ENCODE results near the gene PPP1R12C.
A peak's percentile ranks its signal among the peaks of the same experiment; 100 is the strongest.
"Not testable (repeated sequence)": the region's sequence is repeated elsewhere in the genome, so short reads cannot be mapped to it uniquely, and the experiment has no call there.

Gene PPP1R12C

DNA sequence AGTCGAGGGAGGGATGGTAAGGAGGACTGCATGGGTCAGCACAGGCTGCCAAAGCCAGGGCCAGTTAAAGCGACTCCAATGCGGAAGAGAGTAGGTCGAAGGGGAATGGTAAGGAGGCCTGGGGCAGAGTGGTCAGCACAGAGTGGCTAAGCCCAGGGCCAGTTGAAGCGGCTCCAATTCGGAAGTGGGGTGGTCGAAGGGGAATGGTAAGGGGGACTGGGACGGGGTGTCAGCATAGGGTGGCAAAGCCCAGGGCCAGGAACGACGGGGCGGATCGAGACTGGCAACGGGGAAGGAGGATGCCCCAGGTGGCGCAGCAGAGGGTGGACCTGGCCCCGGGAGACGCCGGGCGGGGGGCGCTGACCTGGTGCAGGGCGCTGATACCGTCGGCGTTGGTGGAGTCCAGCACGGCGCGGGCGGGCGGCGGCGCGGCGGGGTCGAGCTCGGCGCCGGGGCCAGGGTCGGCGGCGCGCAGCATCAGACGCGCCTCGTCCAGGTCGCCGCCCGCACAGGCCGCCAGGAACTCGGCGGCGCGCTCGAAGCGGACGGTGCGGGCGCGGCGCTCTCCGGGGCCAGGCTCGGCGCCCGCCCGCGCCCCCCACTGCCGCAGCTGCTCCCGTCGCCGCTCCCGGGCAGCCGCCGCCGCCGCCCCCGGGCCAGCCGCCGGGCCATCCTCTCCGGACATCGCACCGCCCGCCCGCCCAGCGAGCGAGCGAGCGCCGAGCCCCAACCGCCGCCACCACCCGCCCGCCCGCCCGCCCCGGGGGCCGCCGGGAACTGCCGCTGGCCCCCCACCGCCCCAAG is at the start of gene PPP1R12C:
TSS of gene PPP1R12C (minus strand) at position 779 of the 804 bp plus-strand sequence. CDS start at position 685, 94 bp downstream.
- no peak for DNase-seq

DNA sequence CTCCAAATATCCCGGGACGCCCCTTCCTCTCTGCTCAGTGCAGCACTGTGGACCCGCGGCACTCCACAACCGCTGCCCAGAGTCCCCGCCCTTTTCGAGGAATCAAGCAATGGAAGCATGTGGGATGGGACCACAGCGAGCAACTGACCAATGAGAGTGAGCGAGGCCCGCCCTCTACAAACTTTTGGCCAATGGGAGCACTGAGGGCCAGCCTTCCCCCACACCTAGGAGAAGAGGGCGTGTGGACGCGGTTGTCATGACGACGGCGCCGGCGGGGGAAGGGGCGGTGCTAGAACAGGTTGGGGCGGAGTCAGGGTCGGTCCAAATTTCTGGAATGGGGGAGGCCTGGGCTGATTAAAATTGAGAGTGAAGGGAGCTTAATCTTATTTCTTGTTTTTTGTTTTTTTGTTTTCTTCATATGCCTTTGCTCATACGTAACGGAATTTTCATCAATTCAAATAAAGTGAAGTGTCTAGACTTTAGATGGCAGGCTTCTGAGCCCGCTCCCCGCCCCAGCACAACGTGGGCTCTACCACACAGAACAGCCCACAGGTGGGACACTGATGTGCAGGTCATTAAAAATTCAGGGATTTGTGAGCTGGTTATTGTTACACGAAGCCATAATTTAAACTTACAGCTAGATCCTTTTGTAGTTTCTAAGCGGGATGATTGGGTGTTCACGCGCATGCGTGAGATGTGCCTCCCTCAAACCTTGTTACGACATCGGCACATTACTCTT is 49.3 kb upstream of the PPP1R12C start, which contains the start of gene DNAAF3:
TSS of gene DNAAF3 (minus strand) at position 84 of the 739 bp plus-strand sequence. CDS start 200 bp downstream, outside the sequence.
- peak; percentile 81 for DNase-seq

DNA sequence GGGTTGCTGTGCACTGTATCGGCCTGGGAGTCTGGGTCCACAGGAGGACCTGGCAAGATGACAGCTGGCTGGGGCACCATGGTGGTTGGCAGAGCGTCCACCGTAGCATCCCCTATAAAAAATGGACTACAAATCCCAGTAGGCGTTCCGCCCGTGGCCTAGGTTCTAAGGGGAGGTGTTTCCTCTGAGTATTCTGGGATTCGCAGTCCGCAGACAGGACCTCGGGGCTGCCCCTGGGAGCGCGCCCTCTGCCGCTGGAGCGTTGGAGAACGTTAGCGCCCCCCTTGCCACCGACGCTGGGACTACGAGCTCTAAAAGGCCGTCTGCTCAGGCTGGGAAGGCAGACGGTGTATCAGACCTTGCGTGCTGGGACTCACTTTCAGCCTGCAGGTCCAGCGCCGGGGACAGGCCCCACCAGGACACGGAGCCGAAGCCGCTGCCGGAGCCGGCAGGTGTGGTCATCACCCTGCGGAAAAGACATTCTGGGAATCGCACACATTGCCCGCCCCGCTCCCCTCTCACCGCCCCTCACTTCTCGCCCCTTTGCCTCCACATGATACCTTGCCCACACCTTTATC is 48.6 kb upstream of the PPP1R12C start:
- DNase-seq = peak; percentile 61

DNA sequence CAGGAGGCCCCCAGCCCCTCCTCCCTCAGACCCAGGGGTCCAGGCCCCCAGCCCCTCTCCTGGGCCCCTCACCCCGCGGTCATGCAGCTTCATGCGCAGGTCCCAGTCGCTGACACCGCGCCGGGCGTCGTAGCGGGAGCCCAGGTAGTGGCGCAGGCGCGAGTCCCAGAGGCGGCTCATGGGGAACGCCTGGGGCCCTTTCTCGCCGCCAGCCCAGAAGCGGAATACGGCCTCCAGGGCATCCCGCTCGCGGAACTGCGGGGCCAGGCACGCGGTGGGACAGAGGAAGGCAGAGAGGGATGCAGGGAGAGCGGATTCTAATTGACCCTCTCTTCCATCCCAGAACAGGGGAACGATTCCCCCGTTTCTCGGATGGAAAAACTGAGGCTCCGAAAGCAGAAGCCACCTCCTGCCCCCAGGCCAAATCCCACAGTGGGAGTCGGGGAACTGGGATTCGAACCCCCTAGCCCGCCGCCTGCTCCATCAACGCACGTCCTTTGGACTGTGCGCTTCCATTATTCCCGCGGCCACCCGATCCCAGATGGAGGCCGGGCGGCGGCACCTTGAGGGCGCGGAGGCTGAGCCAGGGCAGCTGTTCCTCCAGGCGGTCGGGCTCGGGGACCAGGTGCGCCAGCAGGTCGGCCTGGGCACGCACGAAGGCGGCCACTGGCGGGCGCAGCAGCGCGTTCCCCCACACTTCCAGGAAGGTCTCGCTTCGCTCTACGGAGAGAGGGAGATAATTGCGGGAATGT is 44.3 kb upstream of the PPP1R12C start:
- DNase-seq = no peak

DNA sequence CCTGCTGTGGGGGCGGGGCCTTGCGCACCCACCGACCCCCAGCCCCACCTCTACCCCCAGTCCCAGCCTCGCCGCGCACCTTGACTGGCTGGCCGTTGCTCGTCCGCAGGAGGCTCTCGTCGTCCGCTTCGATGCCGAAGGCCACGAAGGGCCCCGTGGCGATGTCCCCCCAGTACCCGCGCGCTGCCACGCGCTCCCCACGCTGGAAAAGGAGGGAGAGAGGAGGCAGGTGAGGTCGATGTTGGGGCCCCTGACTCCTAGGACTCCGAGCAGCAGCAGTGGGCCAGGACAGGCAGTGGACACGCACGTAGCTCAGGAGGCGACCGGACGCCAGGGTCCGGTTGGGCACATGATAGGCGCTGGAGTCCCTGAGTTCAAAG is 43.5 kb upstream of the PPP1R12C start:
- no peak for DNase-seq

DNA sequence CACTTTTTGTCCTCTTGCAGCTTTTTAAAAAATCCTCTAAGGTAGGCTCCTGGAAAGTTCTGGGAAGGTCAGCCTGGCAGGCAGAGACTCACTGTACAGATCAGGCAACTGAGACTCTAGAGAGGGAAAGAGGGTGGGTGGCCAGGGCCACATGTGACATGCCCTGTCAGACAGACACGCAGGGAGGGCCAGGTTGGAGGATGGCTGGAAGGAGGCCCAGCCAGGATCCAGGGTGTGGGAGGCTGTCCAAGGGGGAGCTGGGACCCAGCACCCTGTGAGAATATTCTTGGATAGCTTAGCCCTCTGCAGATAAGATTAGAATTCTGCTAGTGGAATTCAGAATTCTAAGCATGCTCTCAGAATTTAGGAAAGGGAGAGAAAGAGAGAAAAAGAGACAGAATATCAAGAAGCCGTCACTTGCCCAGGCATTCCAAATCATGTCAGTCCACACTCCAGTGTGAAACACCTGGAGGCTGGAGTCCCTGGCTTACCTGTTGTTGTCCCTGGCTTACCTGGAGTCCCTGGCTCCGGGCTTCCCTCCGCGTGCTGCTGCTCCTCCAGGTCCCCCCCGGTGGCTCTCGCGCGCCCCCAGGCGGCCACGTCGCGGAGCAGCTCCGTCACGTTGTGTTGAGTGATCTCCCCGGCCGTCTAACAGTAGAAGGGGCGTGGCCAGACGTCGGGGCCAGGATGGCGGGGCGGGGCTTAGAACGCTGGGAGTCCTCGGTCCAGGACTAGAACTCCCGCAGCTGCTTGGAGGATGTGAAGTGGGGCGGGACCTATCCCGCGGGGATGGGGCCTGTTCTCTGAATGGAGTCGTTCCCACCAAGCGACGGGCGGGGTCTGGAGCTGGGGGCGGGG is 42.9 kb upstream of the PPP1R12C start:
- peak; percentile 88 for DNase-seq

DNA sequence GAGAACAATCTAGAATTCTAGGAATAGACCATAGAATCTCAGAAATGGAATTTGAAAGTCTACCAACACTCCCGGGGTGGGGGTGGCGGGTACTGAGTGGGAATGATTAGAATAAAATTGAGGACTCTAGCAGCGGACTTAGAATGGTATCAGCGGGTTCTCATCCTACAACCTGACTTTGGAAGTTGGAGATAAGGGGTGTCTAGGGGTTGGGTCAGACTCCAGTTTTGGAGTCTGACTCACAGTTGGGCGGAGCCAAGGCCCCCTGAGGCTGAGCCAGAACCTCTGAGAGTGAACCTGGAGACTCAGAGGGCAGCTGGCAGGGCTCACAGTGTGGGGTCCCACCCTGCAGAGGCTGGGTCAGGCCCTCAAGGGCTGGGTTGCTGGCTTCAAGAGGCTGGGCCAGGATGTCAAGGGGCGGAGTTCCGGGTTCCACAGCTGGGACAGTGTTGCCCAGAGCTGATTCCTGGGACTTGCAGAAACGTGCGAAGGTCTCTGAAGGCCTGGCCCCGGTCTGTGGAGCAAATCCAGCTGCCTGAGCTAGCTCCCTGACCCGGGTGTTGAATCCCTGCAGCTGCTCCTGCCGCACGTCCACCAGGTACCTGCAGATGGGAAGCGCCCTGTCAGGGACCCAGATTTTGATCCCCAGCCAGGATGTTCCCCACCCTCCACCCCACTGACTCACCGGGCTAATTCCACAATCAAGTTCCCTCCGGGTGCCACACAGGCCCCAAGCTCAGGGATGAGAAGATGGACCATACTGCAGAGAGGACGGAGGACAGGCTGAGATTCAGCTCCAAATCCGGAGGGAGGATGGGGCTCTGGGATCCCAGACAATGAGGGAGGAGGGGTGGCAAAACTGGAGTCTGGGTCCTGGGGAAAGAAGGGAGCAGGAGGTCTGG is 41.7 kb upstream of the PPP1R12C start:
- DNase-seq = no peak

DNA sequence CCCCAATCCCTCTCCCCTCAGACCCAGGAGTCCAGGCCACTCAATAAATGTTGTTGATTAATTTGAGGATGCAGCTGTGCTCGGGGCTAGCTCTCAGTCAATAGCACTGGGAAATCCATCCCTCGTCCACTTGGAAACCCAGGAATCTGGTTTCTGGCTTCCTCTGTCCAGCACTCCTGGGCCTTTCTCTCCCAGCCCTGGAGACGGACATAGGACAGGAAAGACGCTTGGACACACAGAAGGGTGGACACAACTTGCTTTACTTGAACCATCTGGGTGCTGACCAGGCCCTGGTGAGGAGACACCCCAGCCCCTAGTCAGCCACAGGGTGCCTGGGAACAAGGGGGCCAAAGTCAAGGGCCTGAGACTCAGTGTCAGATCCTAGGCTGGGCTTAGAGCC is 41.0 kb upstream of the PPP1R12C start:
- DNase-seq = no peak

DNA sequence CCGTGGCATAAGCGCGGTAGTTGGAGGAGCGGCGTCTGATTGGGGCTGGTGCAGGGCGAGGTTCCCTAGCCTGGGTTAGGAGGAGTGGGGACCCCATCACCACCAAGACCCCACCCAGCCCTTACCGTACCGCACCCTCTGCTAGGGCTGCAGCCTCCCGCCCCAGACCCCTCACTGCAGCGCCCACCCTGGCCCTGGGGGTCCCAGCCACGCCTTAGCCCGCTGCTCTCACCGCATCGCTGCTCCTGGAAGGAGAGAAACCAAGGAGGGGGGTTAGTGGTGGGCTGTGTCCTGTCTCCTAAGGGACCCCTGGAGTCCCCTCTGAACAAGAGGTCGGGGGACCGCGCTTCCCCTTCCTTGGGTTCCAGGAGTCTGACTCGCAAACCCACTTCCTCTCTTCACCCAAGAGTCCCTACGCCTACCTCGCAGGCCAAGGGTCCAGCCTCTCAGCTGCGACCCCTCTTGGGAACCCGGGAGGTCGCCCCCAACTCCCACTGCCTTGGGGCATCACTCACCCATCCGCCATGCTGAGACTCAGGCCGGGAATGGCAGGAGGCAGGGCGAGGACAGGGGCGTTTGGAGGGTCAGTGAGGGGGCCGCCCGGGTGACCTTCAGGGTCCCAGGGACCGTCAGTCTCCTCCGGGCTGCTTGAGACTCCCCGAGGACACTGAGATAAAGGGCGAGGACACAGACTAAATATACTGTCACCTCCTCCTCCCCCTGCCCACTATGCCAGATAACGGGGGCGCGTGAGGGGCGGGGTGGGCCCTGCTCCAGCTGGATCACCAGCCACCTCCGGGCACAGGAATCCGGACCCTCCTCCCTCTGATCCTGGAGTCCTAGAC is 39.8 kb upstream of the PPP1R12C start, which contains the start of gene TNNI3:
TSS of gene TNNI3 (minus strand) at position 669 of the 845 bp plus-strand sequence. CDS start at position 526, 143 bp downstream.
- no peak for DNase-seq

DNA sequence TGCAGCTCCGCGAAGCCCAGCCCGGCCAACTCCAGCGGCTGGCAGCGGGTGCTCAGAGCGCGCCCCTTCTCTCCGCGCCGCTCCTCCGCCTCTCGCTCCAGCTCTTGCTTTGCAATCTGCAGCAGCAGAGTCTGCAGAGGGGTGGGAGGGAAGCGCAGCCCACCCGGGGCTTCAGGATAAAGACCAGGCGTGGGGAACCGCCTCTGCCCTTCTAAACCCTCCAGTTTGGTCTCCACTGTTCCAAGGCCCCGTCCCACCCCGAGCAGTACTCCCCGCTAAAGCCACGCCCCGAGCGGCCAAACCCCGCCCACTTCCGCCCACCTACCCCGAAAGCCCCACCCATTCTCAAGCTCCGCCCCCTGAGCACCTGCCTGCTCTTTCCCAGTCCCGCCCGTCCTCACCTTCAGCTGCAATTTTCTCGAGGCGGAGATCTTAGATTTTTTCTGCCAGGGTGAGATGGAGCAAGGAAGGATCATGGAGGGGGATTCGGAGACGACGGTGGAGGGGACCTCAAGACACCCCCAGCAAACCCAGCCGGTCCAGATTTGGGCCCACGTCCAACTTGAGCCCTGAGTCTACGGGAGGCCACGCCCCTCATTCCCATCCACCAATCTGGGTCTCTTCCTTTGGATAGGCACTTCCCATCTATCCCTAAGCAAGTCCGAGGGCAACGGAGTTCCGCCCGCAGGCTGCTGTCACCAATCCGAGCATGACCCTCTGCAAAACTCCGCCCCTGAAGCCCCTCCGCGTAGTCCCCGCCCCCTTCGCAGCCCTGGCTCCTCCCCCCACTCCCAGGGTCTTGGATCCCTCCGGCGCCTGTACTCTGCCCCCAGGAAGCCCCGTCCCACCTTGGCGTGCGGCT is 39.0 kb upstream of the PPP1R12C start:
- peak; percentile 33 for DNase-seq

DNA sequence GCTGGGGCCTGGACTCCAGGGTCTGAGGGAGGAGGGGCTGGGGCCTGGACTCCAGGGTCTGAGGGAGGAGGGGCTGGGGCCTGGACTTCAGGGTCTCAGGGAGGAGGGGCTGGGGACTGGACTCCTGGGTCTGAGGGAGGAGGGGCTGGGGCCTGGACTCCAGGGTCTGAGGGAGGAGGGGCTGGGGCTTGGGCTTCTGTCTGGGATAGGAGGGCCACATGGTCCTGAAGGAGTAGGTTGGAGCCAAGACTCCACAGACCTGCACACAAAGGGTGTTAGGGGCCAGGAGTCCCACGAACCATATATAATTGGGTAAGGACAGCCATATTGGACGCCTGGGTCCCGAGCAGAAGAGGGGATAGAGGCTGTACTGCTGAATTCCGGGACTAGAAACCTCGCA is 38.3 kb upstream of the PPP1R12C start:
- not testable (repeated sequence) for DNase-seq

DNA sequence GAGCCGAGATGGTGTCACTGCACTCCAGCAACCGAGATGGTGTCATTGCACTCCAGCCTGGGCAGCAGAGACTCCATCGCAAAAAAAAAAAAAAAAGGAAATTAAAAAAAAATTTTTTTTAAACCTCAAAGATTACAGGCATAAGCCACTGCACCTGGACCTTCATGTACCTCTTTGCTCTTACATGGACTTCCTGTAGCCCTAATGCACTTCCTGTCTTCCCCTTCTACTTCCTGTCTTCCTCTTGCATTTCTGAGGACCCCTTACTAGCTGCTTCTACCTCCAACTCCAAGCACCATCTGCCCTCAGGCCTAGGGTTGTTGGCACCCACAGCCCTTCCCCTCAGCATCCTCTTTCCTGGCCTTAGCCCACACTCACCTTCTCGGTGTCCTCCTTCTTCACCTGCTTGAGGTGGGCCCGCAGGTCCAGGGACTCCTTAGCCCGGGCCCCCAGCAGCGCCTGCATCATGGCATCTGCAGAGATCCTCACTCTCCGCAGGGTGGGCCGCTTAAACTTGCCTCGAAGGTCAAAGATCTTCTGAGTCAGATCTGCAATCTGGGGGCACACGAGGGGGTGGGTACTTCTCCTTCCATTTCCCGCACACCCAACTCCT is 36.3 kb upstream of the PPP1R12C start:
- no peak for DNase-seq

DNA sequence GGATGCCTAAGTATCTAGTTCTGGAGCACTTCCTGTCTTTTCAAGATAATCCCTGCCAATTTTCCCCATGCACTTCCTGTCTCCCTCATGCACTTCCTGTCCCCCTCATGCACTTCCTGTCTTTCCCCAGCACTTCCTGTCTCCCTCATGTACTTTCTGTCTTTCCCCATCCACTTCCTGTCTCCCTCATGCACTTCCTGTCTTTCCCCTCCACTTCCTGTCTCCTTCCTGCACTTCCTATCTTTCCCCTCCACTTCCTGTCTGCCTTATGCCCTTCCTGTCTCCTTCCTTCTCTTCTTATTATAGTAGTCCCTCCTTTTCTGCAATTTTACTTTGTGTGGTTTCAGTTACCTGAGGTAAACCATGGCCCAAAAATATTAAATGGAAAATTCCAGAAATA is 34.6 kb upstream of the PPP1R12C start:
- no peak for DNase-seq

DNA sequence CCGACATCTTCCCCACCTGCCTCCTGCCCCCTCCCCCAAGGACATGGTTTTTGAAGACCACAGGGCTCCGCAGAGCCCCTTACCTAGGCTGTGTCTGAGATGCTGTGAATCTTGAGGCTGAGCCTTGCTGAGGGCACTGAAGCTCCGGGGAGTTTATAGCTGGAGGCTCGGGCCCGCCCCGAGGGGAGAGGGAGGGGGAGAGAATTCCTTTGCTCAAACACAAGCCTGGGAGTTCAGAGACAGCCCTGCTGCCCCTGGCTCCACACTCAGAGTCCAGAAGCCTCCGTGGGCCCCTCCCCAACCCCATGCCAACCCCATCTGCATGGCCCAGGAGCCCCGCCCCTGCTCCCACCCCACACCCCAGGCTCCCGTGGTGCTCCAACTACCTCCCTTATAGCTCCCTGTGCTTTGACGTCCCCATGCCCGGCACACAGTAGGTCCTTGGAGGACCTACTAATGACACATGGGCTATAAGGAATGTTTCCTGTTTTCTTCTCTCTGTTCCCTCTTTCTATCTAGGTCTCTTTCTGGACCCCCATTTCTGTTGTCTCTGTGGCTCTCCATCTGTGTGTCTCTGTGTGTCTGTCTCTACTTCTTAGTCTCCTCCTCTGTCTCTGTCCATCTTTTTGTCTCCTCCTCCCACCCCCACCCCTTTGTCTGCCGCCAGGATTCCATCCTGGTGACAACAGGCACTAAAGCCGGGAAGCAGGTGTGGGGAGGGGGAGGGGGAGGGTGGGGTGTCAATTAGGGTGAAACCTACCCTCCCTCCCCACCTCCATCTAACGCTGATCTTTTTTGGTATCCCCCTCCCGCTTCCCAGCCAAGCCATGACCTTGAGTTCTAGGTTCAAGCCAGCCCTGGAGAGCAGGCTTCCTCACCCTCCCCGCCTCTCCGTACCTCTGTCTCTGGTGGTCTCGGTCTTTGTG is 31.9 kb upstream of the PPP1R12C start, which contains the start of gene TNNT1:
TSS of gene TNNT1 (minus strand) at position 129 of the 926 bp plus-strand sequence. CDS start 2,049 bp downstream, outside the sequence.
- DNase-seq = no peak

DNA sequence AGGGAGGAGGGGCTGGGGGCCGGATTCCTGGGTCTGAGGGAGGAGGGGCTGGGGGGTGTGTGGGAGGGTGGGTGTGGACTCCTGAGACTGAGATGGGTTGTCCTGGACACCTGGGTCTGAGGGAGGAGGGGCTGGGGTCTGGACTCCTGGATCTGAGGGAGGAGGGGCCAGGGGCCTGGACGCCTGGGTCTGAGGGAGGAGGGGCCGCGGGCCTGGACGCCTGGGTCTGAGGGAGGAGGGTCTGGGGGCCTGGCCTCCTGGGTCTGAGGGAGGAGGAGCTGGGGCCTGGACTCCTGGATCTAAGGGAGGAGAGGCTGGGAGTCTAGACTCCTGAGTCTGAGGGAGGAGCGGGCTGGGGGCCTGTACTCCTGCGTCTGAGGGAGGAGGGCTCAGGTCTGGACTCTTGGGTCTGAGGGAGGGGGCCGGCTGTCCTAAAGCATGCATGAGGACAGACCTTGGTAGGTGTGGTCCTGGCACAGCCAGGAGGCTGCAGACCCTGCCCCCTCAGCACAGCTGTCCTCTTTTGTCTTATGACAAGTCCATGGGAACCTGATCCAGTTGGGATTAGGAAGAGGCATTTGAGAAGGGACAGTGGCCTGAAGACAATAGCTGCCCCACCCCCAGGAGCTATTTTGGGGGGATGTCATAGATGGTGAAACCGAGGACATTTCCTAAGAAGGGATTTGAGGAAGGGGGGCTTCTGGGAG is 30.3 kb upstream of the PPP1R12C start:
- DNase-seq = no peak

DNA sequence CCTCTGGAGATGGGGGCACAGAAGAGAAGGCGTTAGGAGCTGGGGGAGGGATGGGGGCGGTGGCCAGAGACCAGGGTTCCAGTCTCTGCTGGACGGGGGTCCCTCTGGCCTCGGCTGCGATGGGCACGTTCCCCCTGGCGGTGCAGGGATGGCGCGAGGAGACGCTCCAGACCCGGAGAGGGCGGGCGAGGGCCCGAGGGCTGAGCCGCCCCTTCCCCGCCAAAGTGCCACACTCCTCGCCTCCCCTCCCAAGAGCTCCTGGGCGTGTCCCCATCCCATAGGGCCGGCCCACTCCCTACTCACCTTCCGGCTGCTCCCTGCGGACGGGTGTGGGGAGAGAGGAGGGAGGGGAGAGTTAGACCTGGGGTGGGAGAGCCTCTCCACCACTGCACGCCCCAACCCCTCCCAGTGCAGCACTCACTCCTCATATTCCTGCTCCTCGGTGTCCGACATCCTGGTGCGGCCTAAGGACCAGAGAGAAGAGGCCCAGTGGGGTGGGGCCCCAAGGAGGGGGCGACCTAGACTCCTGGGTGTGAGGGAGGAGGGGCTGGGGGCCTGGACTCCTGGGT is 29.4 kb upstream of the PPP1R12C start:
- no peak for DNase-seq

Measured in CD4-positive, alpha-beta T cell treated with Interleukin-10 for 1 hour (primary cell).